ENCODE measurements around the gene AGRN. TPM values are rescaled to one million over a fixed set of nuclear protein-coding genes. Genes with fewer than 3 reads are reported as not detected.
"Not testable (repeated sequence)": the region's sequence is repeated elsewhere in the genome, so short reads cannot be mapped to it uniquely, and the experiment has no call there.

Gene AGRN
- total RNA-seq, 4 donors from 2014 or later, result 17.0 to 31.6 (median 22.6) TPM

GRCh38 chr1:1027791-1028190 lies 7.9 kb downstream of the AGRN start:
- H3K9me3 ChIP-seq, result no peaks in the 10 kb centered on the region
- H3K36me3 ChIP-seq, result peaks cover 0 to 8% (median 0%) of the 10 kb centered on the region in 4 donors
- WGBS, result 82% methylated on average over 5 of the region's 17 CpGs
- H3K4me3 ChIP-seq, result no peak overlapping the region
- TF ChIP-seq EP300 (IDR thresholded peaks at IDR 0.05) (no peak), CTCF (IDR thresholded peaks at IDR 0.05) (no peak), POLR2AphosphoS5 (IDR thresholded peaks at IDR 0.05) (no peak), POLR2A (IDR thresholded peaks at IDR 0.05; ENCODE audit: low read depth) (no peak)
- H3K4me1 ChIP-seq, result peaks cover 21 to 55% (median 38%) of the 10 kb centered on the region in 4 donors
- intact Hi-C loops (cut with DNase I), result no loop called here
- H3K27me3 ChIP-seq, result peaks cover 0 to 15% (median 3%) of the 10 kb centered on the region in 4 donors
- H3K27ac ChIP-seq (replicated peaks in 1 of 4), result no peak overlapping the region
- no peak for DNase-seq (ENCODE audit: extremely low spot score)

GRCh38 chr1:1030867-1031658 lies 11.1 kb downstream of the AGRN start:
- H3K27ac ChIP-seq (replicated peaks in 1 of 4); H3K4me3 ChIP-seq; DNase-seq (ENCODE audit: extremely low spot score); H3K9me3 ChIP-seq: not testable (repeated sequence)
- WGBS, result 89% methylated on average over 4 of the region's 7 CpGs
- Histone ChIP-seq H3K4me1 (peaks cover 20 to 44% (median 31%) of the 10 kb centered on the region in 4 donors), H3K27me3 (peaks cover 10 to 46% (median 13%) of the 10 kb centered on the region in 4 donors), H3K36me3 (peaks cover 0 to 15% (median 0%) of the 10 kb centered on the region in 4 donors)
- intact Hi-C loops (cut with DNase I), result loop anchor here (5.0 kb wide), 1 partner anchor 261 kb away; no protein-coding TSS in a partner anchor

- no peaks in the 10 kb centered on the region for H3K9me3 ChIP-seq
- H3K4me1 ChIP-seq, result peaks cover 19 to 38% (median 26%) of the 10 kb centered on the region in 4 donors
- H3K27ac ChIP-seq (replicated peaks in 1 of 4), result no peak overlapping the region
- H3K27me3 ChIP-seq, result peaks cover 10 to 46% (median 13%) of the 10 kb centered on the region in 4 donors
- H3K4me3 ChIP-seq, result no peak overlapping the region
- no peak for DNase-seq (ENCODE audit: extremely low spot score)
- no peak for TF ChIP-seq CTCF (IDR thresholded peaks at IDR 0.05)
- TF ChIP-seq EP300 (IDR thresholded peaks at IDR 0.05), result no peak
- TF ChIP-seq POLR2A (IDR thresholded peaks at IDR 0.05; ENCODE audit: low read depth), result no peak
- WGBS, result 86% methylated on average over 10 of the region's 11 CpGs
- intact Hi-C loops (cut with DNase I), result loop anchor here (5.0 kb wide), 1 partner anchor 261 kb away; no protein-coding TSS in a partner anchor
- peaks cover 0 to 15% (median 0%) of the 10 kb centered on the region in 4 donors for H3K36me3 ChIP-seq
Observed at GRCh38 chr1:1031659-1032235, 11.8 kb downstream of the AGRN start.

GRCh38 chr1:1032424-1032823 lies 12.5 kb downstream of the AGRN start:
- Histone ChIP-seq H3K4me3 (peak overlapping the region; percentile 54 to 69 (median 56)), H3K9me3 (no peaks in the 10 kb centered on the region), H3K36me3 (peaks cover 0 to 11% (median 0%) of the 10 kb centered on the region in 4 donors), H3K27me3 (peaks cover 10 to 46% (median 13%) of the 10 kb centered on the region in 4 donors), H3K4me1 (peaks cover 19 to 35% (median 26%) of the 10 kb centered on the region in 4 donors), H3K27ac (replicated peaks in 1 of 4) (no peak overlapping the region)
- DNase-seq (ENCODE audit: extremely low spot score), result no peak
- TF ChIP-seq POLR2A (IDR thresholded peaks at IDR 0.05; ENCODE audit: low read depth) (no peak), EP300 (IDR thresholded peaks at IDR 0.05) (no peak), CTCF (IDR thresholded peaks at IDR 0.05) (no peak), POLR2AphosphoS5 (IDR thresholded peaks at IDR 0.05) (no peak)
- intact Hi-C loops (cut with DNase I), result loop anchor here (5.0 kb wide), 1 partner anchor 260 kb away; no protein-coding TSS in a partner anchor
- 51% methylated on average over 14 of the region's 16 CpGs for WGBS

GRCh38 chr1:1033009-1033587 lies 13.2 kb downstream of the AGRN start:
- DNase-seq (ENCODE audit: extremely low spot score), result no peak
- Histone ChIP-seq H3K27ac (replicated peaks in 1 of 4) (no peak overlapping the region), H3K4me1 (peaks cover 19 to 35% (median 26%) of the 10 kb centered on the region in 4 donors), H3K4me3 (peak overlapping the region; percentile 54 to 69 (median 56)), H3K36me3 (peaks cover 0 to 6% (median 0%) of the 10 kb centered on the region in 4 donors), H3K27me3 (peaks cover 10 to 53% (median 13%) of the 10 kb centered on the region in 4 donors), H3K9me3 (no peaks in the 10 kb centered on the region)
- intact Hi-C loops (cut with DNase I), result loop anchor here (5.0 kb wide), 1 partner anchor 259 kb away; no protein-coding TSS in a partner anchor
- 2% methylated on average over 13 of the region's 73 CpGs for WGBS
- TF ChIP-seq POLR2A (IDR thresholded peaks at IDR 0.05; ENCODE audit: low read depth) (no peak), CTCF (IDR thresholded peaks at IDR 0.05) (peak; percentile 66 to 81 (median 75)), POLR2AphosphoS5 (IDR thresholded peaks at IDR 0.05) (peak in 1 of 2 donors; percentile 42)

Measured in esophagus muscularis mucosa (tissue), 4 donors.